Ecto neural progenitor cell (in vitro differentiated cells): ENCODE results near the gene LIN9.
"Not testable (repeated sequence)": the region's sequence is repeated elsewhere in the genome, so short reads cannot be mapped to it uniquely, and the experiment has no call there.

Experiments
- DNase-seq: peaks from one replicate; pipeline ENCODE4 v3.0.0-alpha.2; 2018; ENCODE audit warnings: low spot score

Gene LIN9, protein sequence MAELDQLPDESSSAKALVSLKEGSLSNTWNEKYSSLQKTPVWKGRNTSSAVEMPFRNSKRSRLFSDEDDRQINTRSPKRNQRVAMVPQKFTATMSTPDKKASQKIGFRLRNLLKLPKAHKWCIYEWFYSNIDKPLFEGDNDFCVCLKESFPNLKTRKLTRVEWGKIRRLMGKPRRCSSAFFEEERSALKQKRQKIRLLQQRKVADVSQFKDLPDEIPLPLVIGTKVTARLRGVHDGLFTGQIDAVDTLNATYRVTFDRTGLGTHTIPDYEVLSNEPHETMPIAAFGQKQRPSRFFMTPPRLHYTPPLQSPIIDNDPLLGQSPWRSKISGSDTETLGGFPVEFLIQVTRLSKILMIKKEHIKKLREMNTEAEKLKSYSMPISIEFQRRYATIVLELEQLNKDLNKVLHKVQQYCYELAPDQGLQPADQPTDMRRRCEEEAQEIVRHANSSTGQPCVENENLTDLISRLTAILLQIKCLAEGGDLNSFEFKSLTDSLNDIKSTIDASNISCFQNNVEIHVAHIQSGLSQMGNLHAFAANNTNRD

DNA sequence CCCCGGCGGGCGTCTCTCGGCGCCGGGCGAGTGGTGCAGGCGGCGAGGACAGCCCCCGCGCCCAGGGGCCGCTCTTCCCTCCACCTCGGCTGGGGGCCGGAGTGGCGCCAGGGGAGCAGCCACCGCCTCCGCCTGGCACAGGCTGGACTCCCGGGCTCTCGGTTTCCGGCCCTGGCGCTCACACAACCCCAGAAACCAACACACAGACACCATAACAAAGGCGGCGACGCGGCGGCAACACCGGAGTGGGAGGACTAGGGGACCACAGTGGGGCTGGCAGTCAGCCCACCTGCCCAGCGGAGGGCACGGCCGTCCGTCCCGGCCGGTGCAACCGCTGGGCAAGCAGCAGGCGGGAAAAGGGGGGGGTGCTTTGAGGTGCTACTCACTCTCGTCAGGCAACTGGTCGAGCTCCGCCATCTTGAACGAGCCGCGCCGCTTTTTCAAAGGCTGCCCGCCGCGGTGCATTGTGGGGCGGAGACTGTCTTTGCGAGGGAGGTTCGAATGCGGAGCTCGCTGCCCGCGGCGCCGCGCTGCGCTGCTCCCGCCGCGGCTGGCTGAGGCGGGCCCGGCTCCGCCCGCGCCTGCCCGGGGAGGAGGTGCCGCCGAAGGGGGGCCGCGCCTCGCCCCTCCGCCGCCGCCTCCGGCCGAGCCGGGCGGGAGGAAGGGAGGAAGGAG lies at the start of gene LIN9:
Gene LIN9, minus strand, starts transcription at position 442 of the 675 bp plus-strand sequence. Its CDS starts 25 bp downstream, at position 417.
- DNase-seq, result peak; percentile 97

DNA sequence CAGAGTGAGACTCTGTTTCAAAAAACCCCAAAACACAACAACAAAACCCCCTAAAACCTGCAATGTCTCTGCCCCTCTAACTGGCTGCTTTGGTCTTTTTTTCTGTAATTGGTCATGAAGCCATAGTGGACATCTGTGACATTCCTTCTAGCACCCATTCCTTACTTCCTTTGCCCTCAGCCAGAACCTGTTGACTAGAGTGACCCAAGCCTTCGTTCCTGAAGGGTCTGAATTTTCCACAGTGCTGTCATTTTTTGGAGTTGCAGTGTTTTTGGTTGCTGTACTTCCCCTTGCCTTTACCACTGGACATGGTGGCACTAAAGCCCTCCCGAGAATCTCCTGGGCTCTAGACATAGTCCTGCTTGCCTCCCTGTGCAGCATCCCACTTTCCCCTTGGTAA lies 48.5 kb upstream of the LIN9 start:
- no peak for DNase-seq

DNA sequence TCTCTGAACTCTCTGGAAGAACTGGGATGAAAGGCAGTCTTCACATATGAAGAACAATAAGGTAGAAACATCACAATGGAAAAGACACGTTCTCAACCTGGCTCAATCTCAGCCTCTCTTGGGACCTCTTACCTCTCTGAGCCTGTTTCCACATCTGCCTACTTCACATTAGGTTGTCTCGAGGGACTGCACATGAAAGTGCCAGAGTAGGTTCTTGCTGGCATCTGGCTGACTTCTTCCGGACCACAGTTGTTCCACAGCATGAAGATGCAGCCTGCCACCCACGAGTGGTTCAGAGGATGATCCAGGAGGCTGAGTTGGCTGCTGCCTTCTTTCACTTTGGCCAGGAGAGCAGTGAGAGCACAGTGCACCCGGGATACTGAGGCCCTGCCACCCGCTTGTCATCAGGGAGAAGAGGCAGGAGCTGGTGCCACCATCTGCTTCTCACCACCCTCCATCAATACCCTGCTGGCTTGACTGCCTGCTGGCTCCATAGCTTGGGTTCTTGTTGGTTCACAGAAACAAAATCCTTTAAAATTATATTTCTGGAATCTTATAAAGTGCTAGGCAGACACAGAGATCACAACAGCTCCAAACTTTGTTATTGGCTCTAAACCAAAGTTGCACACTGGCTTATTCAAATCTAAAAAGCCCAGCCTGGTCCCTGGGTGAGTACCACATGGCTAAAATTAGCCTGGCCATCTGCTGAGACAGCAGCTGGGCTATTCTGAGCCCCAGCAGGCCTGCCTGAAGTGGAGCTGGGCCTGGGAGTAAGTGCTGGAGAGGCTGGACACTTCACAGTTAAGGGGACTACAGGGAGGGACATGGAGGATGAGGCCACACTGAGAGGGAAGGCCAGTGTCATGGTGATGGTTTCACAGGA lies 46.9 kb upstream of the LIN9 start:
- no peak for DNase-seq

DNA sequence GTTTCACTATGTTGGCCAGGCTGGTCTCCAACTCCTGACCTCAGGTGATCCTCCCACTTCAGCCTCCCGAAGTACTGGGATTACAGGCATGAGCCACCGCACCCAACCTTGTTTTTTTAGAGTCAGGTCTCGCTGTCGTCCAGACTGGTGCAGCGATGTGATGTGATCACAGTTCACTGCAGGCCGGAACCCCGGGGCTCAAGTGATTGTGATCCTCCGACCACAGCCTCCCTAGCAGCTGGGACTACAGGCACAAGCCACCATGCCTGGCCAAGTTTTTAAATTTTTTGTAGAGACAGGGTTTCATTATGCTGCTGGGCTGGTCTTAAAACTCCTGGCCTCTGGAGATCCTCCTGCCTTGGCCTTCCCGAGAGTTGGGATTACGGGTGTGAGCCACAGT lies 46.1 kb upstream of the LIN9 start:
- no peak for DNase-seq

DNA sequence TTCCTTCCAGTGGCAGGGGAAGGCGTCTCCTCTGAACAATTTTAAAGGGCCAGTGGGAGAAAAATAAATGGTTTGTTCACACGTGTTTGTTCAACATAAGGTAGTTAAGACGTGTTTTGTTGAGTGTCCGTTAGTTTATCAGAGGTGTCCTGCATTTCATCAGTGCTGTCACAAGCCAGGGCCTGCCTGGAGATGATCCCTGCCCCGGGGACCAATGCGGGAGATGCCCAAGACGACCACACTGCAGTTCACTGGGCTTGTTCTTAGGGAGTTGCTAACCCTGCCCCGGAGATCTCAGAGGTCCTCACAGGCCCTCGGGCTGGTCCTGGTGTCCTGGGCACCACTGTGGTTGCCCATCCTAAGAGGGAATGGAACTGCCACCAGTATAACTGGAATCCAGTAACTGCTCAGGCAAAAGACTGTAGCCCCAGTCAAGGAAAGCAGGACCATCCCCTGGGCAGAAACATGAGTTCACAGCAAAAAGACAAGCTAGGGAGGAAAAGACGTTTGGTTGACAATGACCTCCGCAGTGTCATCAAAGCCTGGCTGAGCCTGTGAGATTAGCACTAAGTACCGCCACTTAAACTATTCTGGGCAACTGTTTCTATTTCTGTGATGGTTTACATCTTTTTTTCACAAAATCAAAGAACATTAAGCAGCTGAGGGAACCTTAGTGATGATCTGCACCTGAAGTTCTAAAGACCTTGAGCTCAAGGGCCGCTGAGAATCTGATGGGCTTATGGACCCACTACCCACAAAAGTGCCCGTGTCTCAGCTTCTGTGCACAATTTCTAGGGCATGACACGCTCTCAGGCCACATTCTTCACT lies 44.9 kb upstream of the LIN9 start:
- DNase-seq, result no peak

DNA sequence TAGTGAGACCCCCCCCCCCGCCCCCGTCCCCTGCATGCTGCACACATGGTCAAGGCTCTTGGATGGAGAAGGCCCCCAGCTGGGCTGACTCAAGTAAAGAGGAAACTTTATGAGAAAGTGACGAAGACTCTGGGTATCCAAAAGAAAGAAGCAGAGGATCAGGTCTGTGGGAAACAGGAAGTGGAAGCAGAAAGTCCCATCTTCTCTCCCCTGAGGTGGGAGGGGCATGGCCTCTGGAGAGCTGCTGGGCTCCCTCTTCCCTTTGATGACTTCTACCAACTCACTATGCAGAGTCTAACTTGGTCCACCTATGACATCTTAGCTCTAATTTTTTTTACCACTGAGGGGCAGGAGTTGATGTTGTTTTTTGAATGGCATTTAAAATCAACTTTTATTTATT lies 42.7 kb upstream of the LIN9 start:
- DNase-seq, result no peak

DNA sequence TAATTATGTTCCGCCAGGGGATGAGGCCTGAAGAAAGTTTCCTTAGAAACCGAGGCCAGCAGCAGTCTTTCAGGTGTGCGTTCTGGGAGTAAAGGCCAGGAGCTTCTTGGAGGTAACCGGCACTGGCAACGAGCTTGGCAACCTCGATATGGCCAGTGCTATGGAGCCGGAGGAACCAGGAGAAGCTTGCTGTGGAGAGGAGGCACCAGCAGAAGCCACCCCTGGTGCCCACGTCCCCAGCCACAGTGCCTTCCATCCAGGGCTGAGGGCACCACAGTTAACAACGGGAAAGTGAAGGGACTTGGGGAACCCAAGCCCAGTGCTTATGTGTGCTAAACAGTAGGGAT lies 41.5 kb upstream of the LIN9 start:
- no peak for DNase-seq

DNA sequence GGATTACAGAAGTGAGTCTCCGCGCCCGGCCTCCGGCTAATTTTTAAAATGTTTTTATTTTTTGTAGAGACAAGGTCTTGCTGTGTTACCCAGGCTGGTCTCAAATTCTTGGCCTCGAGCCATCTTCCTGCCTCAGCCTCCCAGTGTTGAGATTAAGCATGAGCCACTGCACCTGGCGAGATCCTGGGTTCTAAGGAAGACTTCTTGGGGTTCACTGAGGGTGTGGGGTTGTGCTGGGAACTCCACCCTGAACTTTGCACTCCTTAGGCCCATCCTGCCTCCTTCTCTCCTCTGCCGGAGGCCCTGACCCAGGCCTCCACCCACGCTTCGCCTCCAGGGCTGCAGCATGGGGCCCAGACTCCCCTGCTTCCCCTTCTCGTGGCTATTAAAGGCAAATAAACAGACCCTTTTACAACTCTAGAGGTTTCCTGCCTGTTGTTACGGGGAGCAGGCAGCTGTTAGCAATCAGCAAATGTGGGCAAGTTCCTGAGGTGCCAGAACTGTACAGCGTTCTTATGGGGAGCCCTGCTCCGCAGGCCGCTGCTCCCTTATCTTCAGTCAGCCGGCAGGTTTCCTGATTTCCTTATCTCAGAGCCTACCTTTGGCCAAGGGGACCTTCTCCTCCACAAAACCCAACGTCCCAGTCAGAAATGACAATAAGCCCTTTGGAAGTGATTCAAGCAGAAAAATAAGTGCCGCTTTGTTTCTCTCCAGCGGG lies 41.0 kb upstream of the LIN9 start:
- no peak for DNase-seq

DNA sequence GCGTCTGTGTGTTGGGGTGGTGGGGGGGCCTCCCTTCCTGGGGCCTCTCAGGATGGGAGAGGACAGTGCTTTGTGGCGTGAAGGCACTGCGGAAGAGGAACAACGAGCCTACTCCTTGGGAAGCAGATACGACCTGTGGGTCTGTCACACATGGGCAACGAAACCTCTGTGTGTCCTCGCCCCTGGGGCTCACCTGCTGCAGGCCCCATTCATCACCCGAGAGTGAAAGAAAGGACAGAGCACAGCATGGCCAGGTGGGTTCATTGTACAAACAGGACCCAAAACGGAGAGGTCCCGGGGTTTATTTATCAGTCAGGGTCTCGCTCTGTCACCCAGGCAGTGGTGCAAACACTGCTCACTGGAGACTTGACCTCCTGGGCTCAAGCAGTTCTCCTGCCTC lies 40.1 kb upstream of the LIN9 start:
- no peak for DNase-seq

DNA sequence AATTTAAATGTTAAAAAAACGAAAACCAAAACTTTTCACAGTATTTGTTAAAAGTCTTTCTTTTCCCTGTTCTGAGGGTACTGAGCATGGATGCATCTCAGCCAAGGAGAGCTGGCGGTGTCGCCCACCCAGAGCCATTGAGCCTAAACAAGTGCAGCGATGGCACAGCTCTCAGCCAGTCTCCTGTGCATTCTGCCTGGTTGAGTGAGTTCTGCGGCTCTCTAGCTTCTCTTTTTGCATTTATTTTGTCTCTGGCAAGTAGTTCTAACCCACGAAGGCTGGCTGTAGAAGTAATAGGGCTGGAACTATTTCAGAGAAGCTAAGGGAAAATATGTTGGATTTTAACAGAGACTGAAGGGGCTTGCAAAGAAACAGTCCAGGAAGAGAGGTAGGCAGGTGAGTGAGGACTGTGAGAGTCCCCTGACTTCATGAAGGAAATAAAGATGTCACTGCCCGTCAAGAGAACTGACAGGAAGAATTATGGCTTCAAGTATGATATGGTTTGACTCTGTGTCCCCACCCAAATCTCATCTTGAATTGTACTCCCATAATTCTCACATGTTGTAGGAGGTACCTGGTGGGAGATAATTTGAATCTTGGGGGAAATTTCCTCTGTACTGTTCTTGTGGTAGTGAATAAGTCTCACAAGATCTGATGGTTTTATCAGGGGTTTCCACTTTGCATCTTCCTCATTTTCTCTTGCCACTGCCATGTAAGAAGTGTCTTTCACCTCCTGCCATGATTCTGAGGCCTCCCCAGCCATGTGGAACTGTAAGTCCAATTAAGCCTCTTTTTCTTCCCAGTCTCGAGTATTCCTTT lies 35.7 kb upstream of the LIN9 start:
- no peak for DNase-seq

DNA sequence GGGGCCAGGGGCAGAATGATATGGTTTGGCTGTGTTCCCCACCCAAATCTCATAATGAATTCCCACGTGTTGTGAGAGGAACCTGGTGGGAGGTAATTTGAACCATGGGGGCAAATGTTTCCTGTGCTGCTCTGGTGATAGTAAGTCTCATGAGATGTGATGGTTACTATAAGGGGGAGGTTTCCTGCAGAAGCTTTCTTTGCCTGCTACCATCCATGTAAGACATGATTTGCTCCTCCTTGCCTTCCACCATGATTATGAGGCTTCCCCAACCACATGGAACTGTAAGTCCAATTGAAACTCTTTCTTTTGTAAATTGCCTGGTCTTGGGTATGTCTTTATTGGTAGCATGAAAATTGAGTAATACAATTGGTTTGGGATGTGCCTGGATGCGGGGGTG lies 33.7 kb upstream of the LIN9 start:
- no peak for DNase-seq

DNA sequence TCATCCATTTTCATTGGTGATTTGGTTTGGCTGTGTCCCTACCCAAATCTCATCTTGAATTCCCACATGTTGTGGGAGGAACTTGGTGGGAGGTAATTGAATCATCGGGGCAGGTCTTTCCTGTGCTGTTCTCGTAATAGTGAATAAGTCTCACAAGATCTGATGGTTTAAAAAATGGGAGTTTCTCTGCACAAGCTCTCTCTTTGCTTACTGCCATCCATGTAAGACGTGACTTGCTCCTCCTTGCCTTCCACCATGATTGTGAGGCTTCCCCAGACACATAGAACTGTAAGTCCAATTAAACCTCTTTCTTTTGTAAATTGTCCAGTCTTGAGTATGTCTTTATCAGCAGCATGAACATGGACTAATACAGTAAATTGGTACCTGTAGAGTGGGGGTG lies 31.1 kb upstream of the LIN9 start:
- DNase-seq, result not testable (repeated sequence)

DNA sequence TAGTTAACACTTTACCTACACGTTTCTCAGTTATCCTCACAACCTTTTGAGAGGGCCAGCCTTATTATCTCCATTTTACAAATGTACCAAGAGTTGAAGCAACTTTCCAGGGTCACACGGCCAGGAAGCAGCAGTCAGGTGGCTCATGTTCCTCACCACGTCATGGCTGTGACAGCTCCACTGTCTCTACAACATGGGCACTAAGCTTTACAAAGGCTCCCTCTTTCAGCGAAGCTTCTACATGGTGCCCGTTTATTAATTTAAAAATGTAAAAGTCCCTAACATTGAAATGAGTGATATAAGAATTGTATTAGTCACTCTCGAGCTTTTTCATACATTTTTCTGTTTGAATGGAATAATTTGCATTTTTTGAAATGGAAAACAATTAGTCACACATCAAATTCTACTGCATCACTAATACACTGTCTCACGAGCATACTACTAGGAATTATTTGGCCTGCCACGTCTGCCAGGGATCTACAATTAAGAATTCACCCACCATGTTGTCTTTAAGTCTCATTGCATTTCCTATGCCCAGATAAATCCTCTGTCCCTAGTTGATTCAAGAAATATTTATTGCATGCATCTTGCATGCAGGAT lies 28.4 kb upstream of the LIN9 start:
- DNase-seq, result no peak

DNA sequence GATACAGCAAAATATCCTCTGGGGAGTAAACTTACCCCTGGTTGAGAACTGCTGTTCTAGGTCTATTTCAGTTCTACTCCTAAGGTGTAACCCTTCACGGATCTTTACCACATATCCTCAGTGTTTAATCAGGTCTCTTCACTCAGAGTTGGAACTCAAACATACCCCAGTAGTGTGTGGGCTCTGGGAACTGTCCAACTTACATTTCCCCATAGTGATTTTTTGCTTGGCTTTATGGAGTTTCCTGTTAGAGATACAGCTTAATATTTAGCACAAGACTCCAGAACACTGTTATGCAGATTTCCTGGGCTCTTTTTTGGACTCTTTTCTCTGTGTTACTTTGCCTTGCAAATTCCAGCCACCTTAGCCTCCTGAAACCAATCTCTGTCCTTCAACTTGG lies 26.7 kb upstream of the LIN9 start:
- DNase-seq, result no peak

DNA sequence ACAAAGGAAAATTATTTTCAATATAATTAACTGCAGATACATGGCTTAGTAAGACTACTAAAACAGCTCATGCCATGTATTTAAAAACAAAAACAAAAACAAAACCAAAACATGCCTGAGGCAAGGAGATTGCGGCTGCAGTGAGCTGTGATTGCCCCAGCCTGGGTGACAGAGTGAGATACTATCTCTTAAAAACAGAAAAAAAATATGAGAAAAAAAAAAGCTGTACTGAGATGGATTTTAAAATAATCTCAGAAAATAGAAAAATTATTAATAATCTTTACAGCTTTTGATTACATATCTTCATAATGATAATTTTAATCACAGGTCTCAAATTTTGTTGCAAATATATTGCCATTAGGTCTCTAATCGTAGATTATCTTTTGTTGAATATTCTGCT lies 24.0 kb upstream of the LIN9 start:
- no peak for DNase-seq

DNA sequence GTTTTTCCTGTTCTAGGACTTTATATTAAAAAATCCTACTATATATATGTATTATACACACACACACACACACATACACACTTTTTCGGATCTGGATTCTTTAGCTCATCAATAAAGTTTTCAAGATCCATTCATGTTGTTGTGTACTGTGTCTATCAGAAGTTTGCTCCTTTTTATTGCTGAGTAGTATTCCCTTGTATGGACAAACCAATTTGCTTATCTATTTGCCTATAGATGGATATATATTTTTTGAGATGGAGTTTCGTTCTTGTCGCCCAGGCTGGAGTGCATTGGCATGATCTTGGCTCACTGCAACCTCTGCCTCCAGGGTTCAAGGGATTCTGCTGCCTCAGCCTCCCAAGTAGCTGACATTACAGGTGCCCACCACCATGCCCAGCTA lies 20.3 kb upstream of the LIN9 start:
- DNase-seq, result no peak

DNA sequence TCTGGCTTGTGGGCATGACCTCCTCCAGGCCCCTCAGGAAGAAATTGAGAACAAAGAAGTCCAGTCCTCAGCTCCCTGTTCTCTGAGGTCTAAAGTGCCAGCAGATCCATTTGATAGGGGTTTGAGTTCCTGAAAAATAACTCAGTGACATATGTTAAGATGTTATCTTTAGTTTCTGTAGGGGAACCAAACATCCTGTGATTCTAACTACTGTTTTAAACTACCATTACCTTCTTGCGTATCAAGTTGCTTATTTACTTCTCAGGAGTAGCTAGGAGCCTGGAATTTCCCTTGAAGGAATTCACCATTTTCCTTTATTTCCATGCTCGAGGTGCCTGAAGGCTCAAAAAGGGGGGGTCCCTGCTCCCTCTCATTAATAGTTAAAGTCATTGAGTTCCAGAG lies 18.8 kb upstream of the LIN9 start:
- DNase-seq, result no peak

DNA sequence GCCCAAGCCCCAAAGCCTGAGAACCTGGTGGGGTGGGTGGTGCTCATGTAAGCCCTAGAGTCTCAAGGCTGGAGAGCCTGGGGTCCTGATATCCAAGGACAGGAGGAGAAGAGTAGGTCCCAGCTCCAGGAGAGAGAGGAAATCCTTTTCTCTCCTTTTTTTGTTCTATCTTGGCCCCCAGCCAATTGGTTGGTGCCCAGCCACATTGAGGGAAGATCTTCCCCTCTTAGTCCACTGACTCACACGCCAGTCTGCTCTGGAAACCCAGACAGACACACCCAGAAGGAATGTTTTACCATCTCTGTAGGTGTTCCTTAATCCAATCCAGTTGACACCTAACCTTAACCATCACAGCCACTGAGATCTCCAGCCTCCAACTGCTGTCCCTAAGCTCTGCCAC lies 16.2 kb upstream of the LIN9 start:
- DNase-seq, result no peak

DNA sequence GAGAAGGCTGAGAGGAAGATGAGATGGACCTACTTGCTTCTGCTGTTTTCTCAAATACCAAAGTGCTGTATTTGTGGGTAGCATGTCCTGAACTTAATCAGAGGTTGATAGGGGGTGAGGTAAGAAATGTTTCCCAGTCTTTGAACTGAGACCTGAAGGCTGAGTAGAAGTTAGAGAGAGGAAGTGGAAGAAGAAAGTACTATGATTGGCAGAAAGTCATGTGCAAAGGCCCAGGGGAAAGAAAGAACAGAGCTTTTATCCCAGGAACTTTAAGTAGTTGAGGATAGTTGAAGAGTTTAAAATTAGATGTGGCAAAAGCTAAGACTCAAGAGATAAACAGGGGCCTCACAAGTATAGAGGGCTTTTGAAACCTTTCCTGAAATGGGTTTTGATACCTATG lies 15.5 kb upstream of the LIN9 start:
- DNase-seq, result no peak

DNA sequence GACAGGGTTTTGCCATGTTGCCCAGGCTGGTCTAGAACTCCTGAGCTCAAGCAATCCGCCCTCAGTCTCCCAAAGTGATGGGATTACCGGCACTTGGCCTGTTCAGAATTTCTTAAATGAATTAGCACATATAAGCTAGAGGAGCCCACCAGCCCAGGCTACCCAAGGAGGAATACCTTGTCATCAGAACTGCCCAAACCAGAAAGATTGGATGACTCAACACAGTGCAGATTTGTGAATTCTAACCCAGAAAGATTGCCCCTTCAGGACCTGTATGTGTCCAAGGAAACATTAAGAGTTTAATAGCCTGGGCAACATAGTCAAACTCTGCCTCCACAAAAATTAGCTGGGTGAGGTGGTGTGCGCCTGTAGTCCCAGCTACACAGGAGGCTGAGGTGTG lies 14.0 kb upstream of the LIN9 start:
- DNase-seq, result no peak
